NCI-H2227 treated with DMSO at 0.1 percent for 48 hours (cell line): Measurements from ENCODE around the gene BLOC1S2.
"Not testable (repeated sequence)": the region's sequence is repeated elsewhere in the genome, so short reads cannot be mapped to it uniquely, and the experiment has no call there.

ENCODE experiments used
- DNase-seq: peaks from one replicate; lab custom pipeline; 2025; lab: John Stamatoyannopoulos, UW

Gene BLOC1S2

GRCh38 chr10:100286051-100287033 is at the start of gene BLOC1S2:
Gene BLOC1S2 (minus strand): TSS chr10:100286680. CDS start chr10:100286659, 21 bp downstream.
- DNase-seq = peak; percentile 69

GRCh38 chr10:100334762-100335161 is 48.3 kb upstream of the BLOC1S2 start:
- no peak for DNase-seq

GRCh38 chr10:100333661-100334440 is 47.4 kb upstream of the BLOC1S2 start:
- no peak for DNase-seq

- DNase-seq = no peak
Observed at GRCh38 chr10:100333106-100333505, 46.6 kb upstream of the BLOC1S2 start.

GRCh38 chr10:100330079-100330478 is 43.6 kb upstream of the BLOC1S2 start, which contains the start of gene PKD2L1:
Gene PKD2L1 (minus strand): TSS chr10:100330228. CDS start chr10:100330103, 125 bp downstream.
- no peak for DNase-seq

GRCh38 chr10:100328198-100328597 is 41.7 kb upstream of the BLOC1S2 start:
- DNase-seq = no peak

- DNase-seq = no peak
Observed at GRCh38 chr10:100327718-100328009, 41.2 kb upstream of the BLOC1S2 start.

- DNase-seq = no peak
Observed at GRCh38 chr10:100327007-100327717, 40.7 kb upstream of the BLOC1S2 start.

GRCh38 chr10:100325158-100325557 is 38.7 kb upstream of the BLOC1S2 start:
- no peak for DNase-seq

- no peak for DNase-seq
Observed at GRCh38 chr10:100319707-100320402, 33.4 kb upstream of the BLOC1S2 start.

- no peak for DNase-seq
Observed at GRCh38 chr10:100318207-100318606, 31.7 kb upstream of the BLOC1S2 start.

- DNase-seq = no peak
Observed at GRCh38 chr10:100315615-100316014, 29.1 kb upstream of the BLOC1S2 start.

GRCh38 chr10:100311298-100311697 is 24.8 kb upstream of the BLOC1S2 start:
- no peak for DNase-seq

- no peak for DNase-seq
Observed at GRCh38 chr10:100307684-100308083, 21.2 kb upstream of the BLOC1S2 start.

- no peak for DNase-seq
Observed at GRCh38 chr10:100306861-100307260, 20.4 kb upstream of the BLOC1S2 start.

GRCh38 chr10:100304414-100304813 is 17.9 kb upstream of the BLOC1S2 start:
- no peak for DNase-seq

- no peak for DNase-seq
Observed at GRCh38 chr10:100303724-100304319, 17.3 kb upstream of the BLOC1S2 start.

- not testable (repeated sequence) for DNase-seq
Observed at GRCh38 chr10:100301123-100301522, 14.6 kb upstream of the BLOC1S2 start.

GRCh38 chr10:100297242-100297641 is 10.8 kb upstream of the BLOC1S2 start:
- DNase-seq = no peak

- DNase-seq = no peak
Observed at GRCh38 chr10:100293066-100293465, 6.6 kb upstream of the BLOC1S2 start.

GRCh38 chr10:100292300-100292699 is 5.8 kb upstream of the BLOC1S2 start:
- DNase-seq = not testable (repeated sequence)
